ENCODE results near the gene TTYH3. TPM values are rescaled to one million over a fixed set of nuclear protein-coding genes. Genes with fewer than 3 reads are reported as not detected.
"Not testable (repeated sequence)": the region's sequence is repeated elsewhere in the genome, so short reads cannot be mapped to it uniquely, and the experiment has no call there.

Gene TTYH3
- total RNA-seq, 1 experiment from 2014 or later = 178 TPM

- Mint-ChIP-seq H3K27me3 (ENCODE audit: low read depth) (no peaks in the 10 kb centered on the region), H3K4me3 (no peak overlapping the region), H3K36me3 (0 out of 2 replicates have a peak, but pooled peaks cover 3% of the 10 kb centered on the region), H3K27ac (no peak overlapping the region), H3K4me1 (peaks cover 11% of the 10 kb centered on the region), H3K9me3 (no peaks in the 10 kb centered on the region)
- ChIA-PET POLR2A (no interaction called here), CTCF (interaction anchor here (1.2 to 3.5 kb wide), 4 partner anchors 20 to 138 kb away, joined by 5 to 11 read pairs (median 7); no protein-coding TSS in a partner anchor)
- TF ChIP-seq ZNF671 (CRISPR knock-in tag; IDR thresholded peaks at IDR 0.05) = no peak
- TF ChIP-seq ZSCAN18 (CRISPR knock-in tag; IDR thresholded peaks at IDR 0.05) = no peak
- ATAC-seq (no peak), DNase-seq (ENCODE audit: low spot score) (no peak)
Observed at GRCh38 chr7:2589341-2589740, 42.4 kb upstream of the TTYH3 start.

- CTCF ChIA-PET = interaction anchor here (0.5 to 3.5 kb wide), 5 partner anchors 19 to 138 kb away, joined by 5 to 11 read pairs (median 9); no protein-coding TSS in a partner anchor
- DNase-seq (ENCODE audit: low spot score); H3K9me3 Mint-ChIP-seq; H3K4me3 Mint-ChIP-seq; H3K27ac Mint-ChIP-seq; H3K27me3 Mint-ChIP-seq (ENCODE audit: low read depth); H3K36me3 Mint-ChIP-seq; POLR2A ChIA-PET; ATAC-seq: not testable (repeated sequence)
- peaks cover 11% of the 10 kb centered on the region for H3K4me1 Mint-ChIP-seq
Observed at GRCh38 chr7:2589941-2590340, 41.8 kb upstream of the TTYH3 start.

GRCh38 chr7:2592375-2592865 lies 39.4 kb upstream of the TTYH3 start:
- ChIA-PET POLR2A (no interaction called here), CTCF (interaction anchor here (3.5 kb wide), 1 partner anchor 141 kb away, joined by 11 read pairs; no protein-coding TSS in a partner anchor)
- Mint-ChIP-seq H3K4me3 (no peak overlapping the region), H3K9me3 (no peaks in the 10 kb centered on the region), H3K27me3 (ENCODE audit: low read depth) (no peaks in the 10 kb centered on the region), H3K27ac (peak overlapping the region; percentile 80; the same call in 1 of the 2 replicates), H3K36me3 (no peaks in the 10 kb centered on the region), H3K4me1 (no peaks in the 10 kb centered on the region)
- DNase-seq (ENCODE audit: low spot score) (no peak), ATAC-seq (no peak)
- TF ChIP-seq ZNF423 (CRISPR knock-in tag; IDR thresholded peaks at IDR 0.05) (no peak), FOXJ3 (CRISPR knock-in tag; IDR thresholded peaks at IDR 0.05; ENCODE audit: borderline replicate concordance) (no peak), E2F4 (CRISPR knock-in tag; IDR thresholded peaks at IDR 0.05; ENCODE audit: borderline replicate concordance, low read depth) (no peak), JUN (CRISPR knock-in tag; IDR thresholded peaks at IDR 0.05) (no peak), EMX1 (CRISPR knock-in tag; IDR thresholded peaks at IDR 0.05) (no peak), CDX4 (CRISPR knock-in tag; IDR thresholded peaks at IDR 0.05; ENCODE audit: borderline replicate concordance) (no peak)

GRCh38 chr7:2593036-2593727 lies 38.6 kb upstream of the TTYH3 start:
- no peak overlapping the region for H3K4me3 Mint-ChIP-seq
- CTCF ChIA-PET = interaction anchor here (1.9 kb wide), 1 partner anchor 8 kb away, joined by 6 read pairs; no protein-coding TSS in a partner anchor
- TF ChIP-seq ZNF416 (CRISPR knock-in tag; IDR thresholded peaks at IDR 0.05) (no peak), PRRX2 (CRISPR knock-in tag; IDR thresholded peaks at IDR 0.05) (no peak), SMAD4 (CRISPR knock-in tag; IDR thresholded peaks at IDR 0.05) (no peak), MLX (CRISPR knock-in tag; IDR thresholded peaks at IDR 0.05) (no peak), ATF1 (CRISPR knock-in tag; IDR thresholded peaks at IDR 0.05) (no peak), HMGXB4 (CRISPR knock-in tag; IDR thresholded peaks at IDR 0.05) (no peak), ZMAT4 (CRISPR knock-in tag; IDR thresholded peaks at IDR 0.05) (no peak), STAT6 (CRISPR knock-in tag; conservative IDR thresholded peaks at IDR 0.05; ENCODE audit: low read depth) (no peak), GABPB1 (CRISPR knock-in tag; IDR thresholded peaks at IDR 0.05) (no peak)

More at GRCh38 chr7:2593036-2593727, 38.6 kb upstream of the TTYH3 start:
- no peak for ATAC-seq
- H3K36me3 Mint-ChIP-seq = no peaks in the 10 kb centered on the region
- no peaks in the 10 kb centered on the region for H3K4me1 Mint-ChIP-seq
- no peak for DNase-seq (ENCODE audit: low spot score)
- no peaks in the 10 kb centered on the region for H3K27me3 Mint-ChIP-seq (ENCODE audit: low read depth)
- no peaks in the 10 kb centered on the region for H3K9me3 Mint-ChIP-seq
- peak overlapping the region; percentile 80 for H3K27ac Mint-ChIP-seq
- POLR2A ChIA-PET = no interaction called here
